Body of pancreas (tissue), 4 donors: Measurements from ENCODE around the gene DIPK1A.

ENCODE experiments used
- POLR2A ChIP-seq, 3 donors: fragments of 450-650 bp; IDR thresholded peaks; one replicate each; pipeline ENCODE4 v1.6.1; 2016; ENCODE audit warnings: antibody characterized with exemption in 3 of 3, mild to moderate bottlenecking in 2 of 3
- TF ChIP-seq, protein P1 (sequence below), 7 experiments: fragments of 450-650 bp in 4 of 7; fragments of 200-600 bp in 3 of 7; sonication (generic) in 3 of 7; IDR thresholded peaks; one replicate each; pipeline ENCODE4 v1.5.1; 2016 to 2019; ENCODE audit warnings: antibody characterized with exemption in 7 of 7

DNA sequence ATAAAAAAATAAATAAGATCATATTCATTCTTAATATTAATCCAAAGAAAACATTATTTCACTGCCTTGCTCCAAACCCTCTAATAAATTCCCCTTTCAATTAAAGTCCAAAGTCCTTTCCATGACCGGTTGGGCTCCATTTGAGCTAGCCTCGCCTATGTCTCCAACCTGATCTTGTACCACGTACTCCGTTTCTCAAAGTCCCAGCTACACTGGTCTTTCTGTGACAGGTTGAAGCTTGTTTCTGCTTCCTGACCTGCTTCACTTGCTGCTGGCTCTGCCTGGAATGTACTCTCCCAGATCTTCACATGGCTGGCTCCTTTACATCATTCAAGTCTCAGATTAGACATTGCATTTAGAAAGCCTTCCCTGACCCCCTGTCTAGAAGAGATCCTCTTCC is 113.1 kb downstream of the DIPK1A start:
- no peak for TF ChIP-seq POLR2A (IDR thresholded peaks at IDR 0.05)
- TF ChIP-seq, protein P1, sequence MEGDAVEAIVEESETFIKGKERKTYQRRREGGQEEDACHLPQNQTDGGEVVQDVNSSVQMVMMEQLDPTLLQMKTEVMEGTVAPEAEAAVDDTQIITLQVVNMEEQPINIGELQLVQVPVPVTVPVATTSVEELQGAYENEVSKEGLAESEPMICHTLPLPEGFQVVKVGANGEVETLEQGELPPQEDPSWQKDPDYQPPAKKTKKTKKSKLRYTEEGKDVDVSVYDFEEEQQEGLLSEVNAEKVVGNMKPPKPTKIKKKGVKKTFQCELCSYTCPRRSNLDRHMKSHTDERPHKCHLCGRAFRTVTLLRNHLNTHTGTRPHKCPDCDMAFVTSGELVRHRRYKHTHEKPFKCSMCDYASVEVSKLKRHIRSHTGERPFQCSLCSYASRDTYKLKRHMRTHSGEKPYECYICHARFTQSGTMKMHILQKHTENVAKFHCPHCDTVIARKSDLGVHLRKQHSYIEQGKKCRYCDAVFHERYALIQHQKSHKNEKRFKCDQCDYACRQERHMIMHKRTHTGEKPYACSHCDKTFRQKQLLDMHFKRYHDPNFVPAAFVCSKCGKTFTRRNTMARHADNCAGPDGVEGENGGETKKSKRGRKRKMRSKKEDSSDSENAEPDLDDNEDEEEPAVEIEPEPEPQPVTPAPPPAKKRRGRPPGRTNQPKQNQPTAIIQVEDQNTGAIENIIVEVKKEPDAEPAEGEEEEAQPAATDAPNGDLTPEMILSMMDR (IDR thresholded peaks at IDR 0.05): no peak
